DOHH2 (cell line): ENCODE measurements around the gene UTS2B.

ENCODE experiments used
- CTCF ChIP-seq: fragments of 200-600 bp; sonication (generic); IDR thresholded peaks from one replicate; pipeline ENCODE4 v1.5.1; 2014; ENCODE audit warnings: antibody characterized with exemption, mild to moderate bottlenecking, low read depth, low read length; ENCODE audit not compliant: poor library complexity, severe bottlenecking
- EZH2phosphoT487 ChIP-seq: fragments of 200-600 bp; sonication (generic); IDR thresholded peaks from 2 replicates; pipeline ENCODE4 v1.6.1; 2017; ENCODE audit warnings: borderline replicate concordance, mild to moderate bottlenecking, antibody characterized with exemption, low read length, moderate library complexity, mixed read lengths

- no peak for TF ChIP-seq CTCF
- TF ChIP-seq EZH2phosphoT487, result no peak
Observed at GRCh38 chr3:191369616-191370010, 39.3 kb upstream of the UTS2B start.
